ENCODE measurements around the gene ATAD5.

ATAD5 gene

DNA sequence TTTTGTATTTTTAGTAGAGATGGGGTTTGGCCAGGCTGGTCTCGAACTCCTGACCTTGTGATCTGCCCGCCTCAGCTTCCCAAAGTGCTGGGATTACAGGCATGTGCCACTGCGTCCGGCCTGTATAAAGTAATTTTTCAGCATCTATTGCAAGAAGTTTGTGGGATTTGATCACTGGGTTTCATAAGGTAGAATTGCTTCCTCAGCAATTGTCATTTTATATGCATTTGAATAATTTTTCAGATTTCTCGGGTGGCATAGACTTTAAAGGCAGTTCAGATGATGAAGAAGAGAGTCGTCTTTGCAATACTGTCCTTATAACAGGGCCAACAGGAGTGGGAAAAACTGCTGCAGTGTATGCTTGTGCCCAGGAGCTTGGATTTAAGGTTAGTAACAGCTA is 37.2 kb downstream of the ATAD5 start:
- ChIA-PET POLR2A (no interaction called here), CTCF (no interaction called here)
- no peak for DNase-seq (ENCODE audit: extremely low spot score)
- TF ChIP-seq TARDBP (IDR thresholded peaks at IDR 0.05) = no peak
- TF ChIP-seq L3MBTL2 (conservative IDR thresholded peaks at IDR 0.05) = no peak
- TF ChIP-seq BHLHE40 (IDR thresholded peaks at IDR 0.05; ENCODE audit: borderline replicate concordance) = no peak
- no peak for TF ChIP-seq SUZ12 (IDR thresholded peaks at IDR 0.05)
- TF ChIP-seq HDGF (IDR thresholded peaks at IDR 0.05; ENCODE audit: borderline replicate concordance) = no peak
- no peak for TF ChIP-seq FOXA1 (IDR thresholded peaks at IDR 0.05)
- no peak for TF ChIP-seq SP1 (IDR thresholded peaks at IDR 0.05)
- TF ChIP-seq CTBP1 (IDR thresholded peaks at IDR 0.05; ENCODE audit: borderline replicate concordance) = no peak
- TF ChIP-seq FOXM1 (IDR thresholded peaks at IDR 0.05; ENCODE audit: borderline replicate concordance) = no peak
- TF ChIP-seq PKNOX1 (IDR thresholded peaks at IDR 0.05) = no peak
- TF ChIP-seq NFRKB (IDR thresholded peaks at IDR 0.05) = no peak
- no peak for TF ChIP-seq FOXK2 (IDR thresholded peaks at IDR 0.05)
- no peak for TF ChIP-seq ZNF384 (IDR thresholded peaks at IDR 0.05)
- no peak for TF ChIP-seq LEF1 (IDR thresholded peaks at IDR 0.05; ENCODE audit: borderline replicate concordance)
- no peak for TF ChIP-seq ELF4 (IDR thresholded peaks at IDR 0.05)
- TF ChIP-seq ARNT (IDR thresholded peaks at IDR 0.05) = no peak

DNA sequence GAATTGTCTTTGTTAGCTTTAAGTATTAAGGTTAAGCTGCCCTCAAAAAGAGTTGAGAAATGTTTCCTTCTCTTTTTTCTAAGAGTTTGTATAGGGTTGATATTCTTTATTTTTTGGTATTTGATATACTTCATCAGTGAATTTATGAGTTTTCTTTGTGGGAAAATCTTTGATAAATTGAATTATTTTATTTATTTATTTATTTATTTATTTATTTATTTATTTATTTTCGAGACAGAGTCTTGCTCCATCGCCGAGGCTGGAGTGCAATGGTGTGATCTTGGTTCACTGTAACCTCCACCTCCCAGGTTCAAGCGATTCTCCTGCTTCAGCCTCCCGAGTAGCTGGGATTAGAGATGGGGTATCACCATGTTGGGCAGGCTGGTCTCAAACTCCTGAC is 54.4 kb downstream of the ATAD5 start:
- DNase-seq (ENCODE audit: extremely low spot score) = no peak
- ChIA-PET CTCF (interaction anchor here (0.6 kb wide), 1 partner anchor 10 kb away, joined by 3 read pairs; no protein-coding TSS in a partner anchor), POLR2A (no interaction called here)
- TF ChIP-seq L3MBTL2 (conservative IDR thresholded peaks at IDR 0.05) (no peak), PKNOX1 (IDR thresholded peaks at IDR 0.05) (no peak), ARNT (IDR thresholded peaks at IDR 0.05) (no peak), HDGF (IDR thresholded peaks at IDR 0.05; ENCODE audit: borderline replicate concordance) (no peak), ZNF384 (IDR thresholded peaks at IDR 0.05) (no peak), CTBP1 (IDR thresholded peaks at IDR 0.05; ENCODE audit: borderline replicate concordance) (no peak), FOXM1 (IDR thresholded peaks at IDR 0.05; ENCODE audit: borderline replicate concordance) (no peak)

- no peak for DNase-seq (ENCODE audit: extremely low spot score)
- no peak for TF ChIP-seq FOXM1 (IDR thresholded peaks at IDR 0.05; ENCODE audit: borderline replicate concordance)
- no peak for TF ChIP-seq ELF4 (IDR thresholded peaks at IDR 0.05)
- no peak for TF ChIP-seq BHLHE40 (IDR thresholded peaks at IDR 0.05; ENCODE audit: borderline replicate concordance)
- no peak for TF ChIP-seq SP1 (IDR thresholded peaks at IDR 0.05)
- no peak for TF ChIP-seq SUZ12 (IDR thresholded peaks at IDR 0.05)
- POLR2A ChIA-PET = no interaction called here
- CTCF ChIA-PET = interaction anchor here (0.8 kb wide), 1 partner anchor 11 kb away, joined by 3 read pairs; no protein-coding TSS in a partner anchor
Observed at GRCh38 chr17:30894236-30894635, 62.5 kb downstream of the ATAD5 start.

- CTCF ChIA-PET = no interaction called here
- TF ChIP-seq ARNT (IDR thresholded peaks at IDR 0.05) = peak; percentile 54; the same call in 1 of the 2 replicates
- TF ChIP-seq FOXA1 (IDR thresholded peaks at IDR 0.05) = no peak
- peak; percentile 52 for TF ChIP-seq PKNOX1 (IDR thresholded peaks at IDR 0.05)
- TF ChIP-seq HDGF (IDR thresholded peaks at IDR 0.05; ENCODE audit: borderline replicate concordance) = no peak
- no peak for TF ChIP-seq SP1 (IDR thresholded peaks at IDR 0.05)
- DNase-seq (ENCODE audit: extremely low spot score) = no peak
- POLR2A ChIA-PET = interaction anchor here (1.0 kb wide), 1 partner anchor 9 kb away, joined by 3 read pairs; no protein-coding TSS in a partner anchor
Observed at GRCh38 chr17:30897311-30897710, 65.5 kb downstream of the ATAD5 start.

- ChIA-PET POLR2A (interaction anchor here (0.9 to 2.8 kb wide), 2 partner anchors 65 to 103 kb away, joined by 3 to 17 read pairs; partner anchors contain the start of gene RNF135), CTCF (no interaction called here)
- peak; percentile 17 for DNase-seq (ENCODE audit: extremely low spot score)
- no peak for TF ChIP-seq SP1 (IDR thresholded peaks at IDR 0.05)
- TF ChIP-seq ZNF384 (IDR thresholded peaks at IDR 0.05) = no peak
- no peak for TF ChIP-seq L3MBTL2 (conservative IDR thresholded peaks at IDR 0.05)
- TF ChIP-seq FOXM1 (IDR thresholded peaks at IDR 0.05; ENCODE audit: borderline replicate concordance) = no peak
- no peak for TF ChIP-seq PKNOX1 (IDR thresholded peaks at IDR 0.05)
- TF ChIP-seq HDGF (IDR thresholded peaks at IDR 0.05; ENCODE audit: borderline replicate concordance) = no peak
- TF ChIP-seq FOXA1 (IDR thresholded peaks at IDR 0.05) = no peak
- no peak for TF ChIP-seq ELF4 (IDR thresholded peaks at IDR 0.05)
- no peak for TF ChIP-seq LEF1 (IDR thresholded peaks at IDR 0.05; ENCODE audit: borderline replicate concordance)
- no peak for TF ChIP-seq TARDBP (IDR thresholded peaks at IDR 0.05)
- no peak for TF ChIP-seq CTBP1 (IDR thresholded peaks at IDR 0.05; ENCODE audit: borderline replicate concordance)
- TF ChIP-seq FOXK2 (IDR thresholded peaks at IDR 0.05) = no peak
- no peak for TF ChIP-seq SUZ12 (IDR thresholded peaks at IDR 0.05)
Observed at GRCh38 chr17:30905742-30906100, 74.0 kb downstream of the ATAD5 start.
